ENCODE results near the gene GLRX5.

Gene GLRX5

GRCh38 chr14:95543021-95543420 lies 8.2 kb downstream of the GLRX5 start:
- Histone ChIP-seq H3K9ac (ENCODE audit: low read depth, low read length) (no peak overlapping the region), H3K36me3 (ENCODE audit: control insufficient read depth, insufficient read depth, low read length) (no peaks in the 10 kb centered on the region), H3K4me1 (ENCODE audit: control insufficient read depth, insufficient read depth, low read length) (peaks cover 5% of the 10 kb centered on the region), H3K27me3 (ENCODE audit: control insufficient read depth, insufficient read depth, low read length) (no peaks in the 10 kb centered on the region), H3K9me3 (ENCODE audit: control insufficient read depth, insufficient read depth, low read length) (no peaks in the 10 kb centered on the region), H3K4me3 (ENCODE audit: low read depth, low read length) (no peak overlapping the region)

- H3K4me1 ChIP-seq (ENCODE audit: control insufficient read depth, insufficient read depth, low read length), result no peaks in the 10 kb centered on the region
Observed at GRCh38 chr14:95544588-95544987, 9.7 kb downstream of the GLRX5 start.

GRCh38 chr14:95545515-95546168 lies 10.8 kb downstream of the GLRX5 start:
- Histone ChIP-seq H3K4me3 (ENCODE audit: low read depth, low read length) (no peak overlapping the region), H3K36me3 (ENCODE audit: control insufficient read depth, insufficient read depth, low read length) (no peaks in the 10 kb centered on the region), H3K9me3 (ENCODE audit: control insufficient read depth, insufficient read depth, low read length) (no peaks in the 10 kb centered on the region), H3K9ac (ENCODE audit: low read depth, low read length) (no peak overlapping the region), H3K4me1 (ENCODE audit: control insufficient read depth, insufficient read depth, low read length) (no peaks in the 10 kb centered on the region), H3K27me3 (ENCODE audit: control insufficient read depth, insufficient read depth, low read length) (no peaks in the 10 kb centered on the region)

More at GRCh38 chr14:95544588-95544987, 9.7 kb downstream of the GLRX5 start:
- Histone ChIP-seq H3K9me3 (ENCODE audit: control insufficient read depth, insufficient read depth, low read length) (no peaks in the 10 kb centered on the region), H3K9ac (ENCODE audit: low read depth, low read length) (no peak overlapping the region), H3K27me3 (ENCODE audit: control insufficient read depth, insufficient read depth, low read length) (no peaks in the 10 kb centered on the region), H3K4me3 (ENCODE audit: low read depth, low read length) (no peak overlapping the region), H3K36me3 (ENCODE audit: control insufficient read depth, insufficient read depth, low read length) (no peaks in the 10 kb centered on the region)

- H3K9ac ChIP-seq (ENCODE audit: low read depth, low read length), result no peak overlapping the region
- H3K4me3 ChIP-seq (ENCODE audit: low read depth, low read length), result no peak overlapping the region
- no peaks in the 10 kb centered on the region for H3K36me3 ChIP-seq (ENCODE audit: control insufficient read depth, insufficient read depth, low read length)
- no peaks in the 10 kb centered on the region for H3K4me1 ChIP-seq (ENCODE audit: control insufficient read depth, insufficient read depth, low read length)
- H3K9me3 ChIP-seq (ENCODE audit: control insufficient read depth, insufficient read depth, low read length), result no peaks in the 10 kb centered on the region
- no peaks in the 10 kb centered on the region for H3K27me3 ChIP-seq (ENCODE audit: control insufficient read depth, insufficient read depth, low read length)
Observed at GRCh38 chr14:95547272-95547625, 12.4 kb downstream of the GLRX5 start.

GRCh38 chr14:95547626-95548327 lies 12.9 kb downstream of the GLRX5 start:
- H3K36me3 ChIP-seq (ENCODE audit: control insufficient read depth, insufficient read depth, low read length), result no peaks in the 10 kb centered on the region
- H3K9ac ChIP-seq (ENCODE audit: low read depth, low read length), result no peak overlapping the region
- H3K4me3 ChIP-seq (ENCODE audit: low read depth, low read length), result no peak overlapping the region
- no peaks in the 10 kb centered on the region for H3K4me1 ChIP-seq (ENCODE audit: control insufficient read depth, insufficient read depth, low read length)
- H3K9me3 ChIP-seq (ENCODE audit: control insufficient read depth, insufficient read depth, low read length), result no peaks in the 10 kb centered on the region
- no peaks in the 10 kb centered on the region for H3K27me3 ChIP-seq (ENCODE audit: control insufficient read depth, insufficient read depth, low read length)

GRCh38 chr14:95548328-95548929 lies 13.6 kb downstream of the GLRX5 start:
- Histone ChIP-seq H3K4me1 (ENCODE audit: control insufficient read depth, insufficient read depth, low read length) (no peaks in the 10 kb centered on the region), H3K4me3 (ENCODE audit: low read depth, low read length) (no peak overlapping the region), H3K36me3 (ENCODE audit: control insufficient read depth, insufficient read depth, low read length) (no peaks in the 10 kb centered on the region), H3K27me3 (ENCODE audit: control insufficient read depth, insufficient read depth, low read length) (peaks cover 4% of the 10 kb centered on the region), H3K9ac (ENCODE audit: low read depth, low read length) (no peak overlapping the region), H3K9me3 (ENCODE audit: control insufficient read depth, insufficient read depth, low read length) (no peaks in the 10 kb centered on the region)

GRCh38 chr14:95549656-95550585 lies 15.1 kb downstream of the GLRX5 start:
- Histone ChIP-seq H3K4me3 (ENCODE audit: low read depth, low read length) (no peak overlapping the region), H3K27me3 (ENCODE audit: control insufficient read depth, insufficient read depth, low read length) (peaks cover 8% of the 10 kb centered on the region), H3K36me3 (ENCODE audit: control insufficient read depth, insufficient read depth, low read length) (no peaks in the 10 kb centered on the region), H3K9me3 (ENCODE audit: control insufficient read depth, insufficient read depth, low read length) (no peaks in the 10 kb centered on the region), H3K9ac (ENCODE audit: low read depth, low read length) (no peak overlapping the region), H3K4me1 (ENCODE audit: control insufficient read depth, insufficient read depth, low read length) (no peaks in the 10 kb centered on the region)

GRCh38 chr14:95551435-95551834 lies 16.6 kb downstream of the GLRX5 start:
- Histone ChIP-seq H3K9me3 (ENCODE audit: control insufficient read depth, insufficient read depth, low read length) (no peaks in the 10 kb centered on the region), H3K4me1 (ENCODE audit: control insufficient read depth, insufficient read depth, low read length) (no peaks in the 10 kb centered on the region), H3K9ac (ENCODE audit: low read depth, low read length) (no peak overlapping the region), H3K36me3 (ENCODE audit: control insufficient read depth, insufficient read depth, low read length) (no peaks in the 10 kb centered on the region), H3K4me3 (ENCODE audit: low read depth, low read length) (no peak overlapping the region), H3K27me3 (ENCODE audit: control insufficient read depth, insufficient read depth, low read length) (peaks cover 15% of the 10 kb centered on the region)

GRCh38 chr14:95553141-95553540 lies 18.3 kb downstream of the GLRX5 start:
- Histone ChIP-seq H3K36me3 (ENCODE audit: control insufficient read depth, insufficient read depth, low read length) (no peaks in the 10 kb centered on the region), H3K27me3 (ENCODE audit: control insufficient read depth, insufficient read depth, low read length) (peaks cover 23% of the 10 kb centered on the region), H3K4me3 (ENCODE audit: low read depth, low read length) (no peak overlapping the region), H3K9ac (ENCODE audit: low read depth, low read length) (no peak overlapping the region), H3K9me3 (ENCODE audit: control insufficient read depth, insufficient read depth, low read length) (no peaks in the 10 kb centered on the region), H3K4me1 (ENCODE audit: control insufficient read depth, insufficient read depth, low read length) (peaks cover 6% of the 10 kb centered on the region)

GRCh38 chr14:95555053-95555452 lies 20.2 kb downstream of the GLRX5 start:
- Histone ChIP-seq H3K4me1 (ENCODE audit: control insufficient read depth, insufficient read depth, low read length) (peaks cover 6% of the 10 kb centered on the region), H3K9ac (ENCODE audit: low read depth, low read length) (no peak overlapping the region), H3K27me3 (ENCODE audit: control insufficient read depth, insufficient read depth, low read length) (peaks cover 29% of the 10 kb centered on the region), H3K36me3 (ENCODE audit: control insufficient read depth, insufficient read depth, low read length) (no peaks in the 10 kb centered on the region), H3K4me3 (ENCODE audit: low read depth, low read length) (no peak overlapping the region), H3K9me3 (ENCODE audit: control insufficient read depth, insufficient read depth, low read length) (no peaks in the 10 kb centered on the region)

GRCh38 chr14:95557291-95557690 lies 22.4 kb downstream of the GLRX5 start:
- Histone ChIP-seq H3K27me3 (ENCODE audit: control insufficient read depth, insufficient read depth, low read length) (peaks cover 33% of the 10 kb centered on the region), H3K9me3 (ENCODE audit: control insufficient read depth, insufficient read depth, low read length) (no peaks in the 10 kb centered on the region), H3K4me1 (ENCODE audit: control insufficient read depth, insufficient read depth, low read length) (peaks cover 8% of the 10 kb centered on the region)

More at GRCh38 chr14:95557291-95557690, 22.4 kb downstream of the GLRX5 start:
- Histone ChIP-seq H3K4me3 (ENCODE audit: low read depth, low read length) (no peak overlapping the region), H3K36me3 (ENCODE audit: control insufficient read depth, insufficient read depth, low read length) (no peaks in the 10 kb centered on the region), H3K9ac (ENCODE audit: low read depth, low read length) (no peak overlapping the region)
